Measurements from ENCODE around the gene KIF7. TPM values are rescaled to one million over a fixed set of nuclear protein-coding genes. Genes with fewer than 3 reads are reported as not detected.

The KIF7 gene
- total RNA-seq, 1 experiment from 2014 or later: 20.4 TPM

DNA sequence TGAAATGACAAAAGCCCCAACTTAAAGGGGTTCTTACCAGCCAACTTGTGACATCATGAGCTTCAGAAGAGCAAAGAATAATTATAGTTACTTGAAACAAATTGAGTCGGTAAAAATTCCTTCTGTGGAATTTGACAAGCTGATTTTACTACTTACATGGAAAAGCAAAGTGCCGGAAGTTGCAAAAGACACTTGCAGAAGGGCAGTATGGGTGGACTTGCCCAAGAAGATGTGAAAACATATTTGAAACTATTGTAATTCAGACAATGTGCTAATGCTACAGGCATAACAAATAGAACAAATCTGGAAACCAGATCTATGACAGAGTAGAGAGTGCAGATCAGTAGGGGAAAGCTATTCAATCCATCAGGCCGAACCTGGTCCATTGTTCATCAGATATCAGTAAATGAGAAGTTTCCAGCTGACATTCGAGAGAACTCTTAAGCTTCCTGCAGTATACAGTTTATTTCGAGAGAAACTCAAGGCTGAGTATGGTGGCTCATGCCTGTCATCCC, 2.5 kb upstream of the KIF7 start:
- POLR2A ChIA-PET: no interaction called here
- Mint-ChIP-seq H3K9me3 (peaks cover 4% of the 10 kb centered on the region), H3K4me3 (no peak overlapping the region), H3K27me3 (ENCODE audit: low read depth) (peaks cover 34% of the 10 kb centered on the region), H3K4me1 (peaks cover 10% of the 10 kb centered on the region), H3K36me3 (no peaks in the 10 kb centered on the region), H3K27ac (no peak overlapping the region)
- CTCF ChIA-PET: interaction anchor here (1.1 to 2.2 kb wide), 2 partner anchors 10 to 15 kb away, joined by 3 to 7 read pairs; no protein-coding TSS in a partner anchor
- no peak for DNase-seq (ENCODE audit: low spot score)
- TF ChIP-seq, protein P1, sequence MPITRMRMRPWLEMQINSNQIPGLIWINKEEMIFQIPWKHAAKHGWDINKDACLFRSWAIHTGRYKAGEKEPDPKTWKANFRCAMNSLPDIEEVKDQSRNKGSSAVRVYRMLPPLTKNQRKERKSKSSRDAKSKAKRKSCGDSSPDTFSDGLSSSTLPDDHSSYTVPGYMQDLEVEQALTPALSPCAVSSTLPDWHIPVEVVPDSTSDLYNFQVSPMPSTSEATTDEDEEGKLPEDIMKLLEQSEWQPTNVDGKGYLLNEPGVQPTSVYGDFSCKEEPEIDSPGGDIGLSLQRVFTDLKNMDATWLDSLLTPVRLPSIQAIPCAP (CRISPR knock-in tag; IDR thresholded peaks at IDR 0.05): no peak
- no peak for TF ChIP-seq NR2C2 (CRISPR knock-in tag; IDR thresholded peaks at IDR 0.05)
- TF ChIP-seq JAZF1 (CRISPR knock-in tag; IDR thresholded peaks at IDR 0.05): no peak
- no peak for TF ChIP-seq ZNF138 (CRISPR knock-in tag; conservative IDR thresholded peaks at IDR 0.05)
- ATAC-seq: no peak

DNA sequence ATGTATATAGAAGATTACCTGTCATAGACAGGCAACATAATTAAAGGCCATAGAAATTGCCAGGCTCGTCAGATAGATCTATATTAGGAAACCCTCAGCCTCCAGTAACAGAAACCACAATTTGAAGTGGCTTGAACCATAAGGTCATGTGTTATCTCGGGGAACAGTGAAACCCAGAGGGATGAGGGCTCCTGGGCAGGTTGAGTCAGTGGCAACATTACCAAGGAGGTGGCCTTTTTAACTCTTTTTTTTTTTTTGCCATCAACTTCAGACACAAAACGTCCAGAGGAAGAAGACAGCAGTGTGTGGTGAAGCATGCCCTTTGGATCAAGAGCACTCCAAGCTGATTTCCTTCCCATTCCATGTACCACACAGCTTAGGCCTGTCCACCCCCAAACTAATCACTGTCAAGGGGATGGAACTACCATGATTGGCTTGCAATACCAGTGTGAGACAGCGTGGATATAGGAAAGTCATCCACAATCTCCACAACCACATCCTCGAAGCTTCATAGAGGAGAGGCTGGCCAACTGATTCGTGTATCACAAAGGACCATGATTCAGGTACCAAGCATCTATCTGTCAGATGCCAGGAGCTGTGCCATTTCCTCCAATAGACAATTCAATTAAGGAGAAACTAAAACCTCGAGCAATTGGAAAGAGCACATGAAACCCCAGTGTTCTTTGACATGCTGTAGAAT, 999 bp upstream of the KIF7 start:
- ChIA-PET CTCF (interaction anchor here (0.6 to 1.3 kb wide), 3 partner anchors 10 to 105 kb away, joined by 3 to 5 read pairs (median 3); no protein-coding TSS in a partner anchor), POLR2A (no interaction called here)
- peaks cover 10% of the 10 kb centered on the region for H3K4me1 Mint-ChIP-seq
- H3K27me3 Mint-ChIP-seq (ENCODE audit: low read depth): peaks cover 34% of the 10 kb centered on the region
- no peak for TF ChIP-seq ZNF232 (CRISPR knock-in tag; IDR thresholded peaks at IDR 0.05)
- TF ChIP-seq CREB1 (CRISPR knock-in tag; IDR thresholded peaks at IDR 0.05): no peak
- TF ChIP-seq, protein P2, sequence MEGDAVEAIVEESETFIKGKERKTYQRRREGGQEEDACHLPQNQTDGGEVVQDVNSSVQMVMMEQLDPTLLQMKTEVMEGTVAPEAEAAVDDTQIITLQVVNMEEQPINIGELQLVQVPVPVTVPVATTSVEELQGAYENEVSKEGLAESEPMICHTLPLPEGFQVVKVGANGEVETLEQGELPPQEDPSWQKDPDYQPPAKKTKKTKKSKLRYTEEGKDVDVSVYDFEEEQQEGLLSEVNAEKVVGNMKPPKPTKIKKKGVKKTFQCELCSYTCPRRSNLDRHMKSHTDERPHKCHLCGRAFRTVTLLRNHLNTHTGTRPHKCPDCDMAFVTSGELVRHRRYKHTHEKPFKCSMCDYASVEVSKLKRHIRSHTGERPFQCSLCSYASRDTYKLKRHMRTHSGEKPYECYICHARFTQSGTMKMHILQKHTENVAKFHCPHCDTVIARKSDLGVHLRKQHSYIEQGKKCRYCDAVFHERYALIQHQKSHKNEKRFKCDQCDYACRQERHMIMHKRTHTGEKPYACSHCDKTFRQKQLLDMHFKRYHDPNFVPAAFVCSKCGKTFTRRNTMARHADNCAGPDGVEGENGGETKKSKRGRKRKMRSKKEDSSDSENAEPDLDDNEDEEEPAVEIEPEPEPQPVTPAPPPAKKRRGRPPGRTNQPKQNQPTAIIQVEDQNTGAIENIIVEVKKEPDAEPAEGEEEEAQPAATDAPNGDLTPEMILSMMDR (IDR thresholded peaks at IDR 0.05): no peak
- no peak for TF ChIP-seq ZBTB21 (CRISPR knock-in tag; IDR thresholded peaks at IDR 0.05; ENCODE audit: borderline replicate concordance)
- TF ChIP-seq, protein P3, sequence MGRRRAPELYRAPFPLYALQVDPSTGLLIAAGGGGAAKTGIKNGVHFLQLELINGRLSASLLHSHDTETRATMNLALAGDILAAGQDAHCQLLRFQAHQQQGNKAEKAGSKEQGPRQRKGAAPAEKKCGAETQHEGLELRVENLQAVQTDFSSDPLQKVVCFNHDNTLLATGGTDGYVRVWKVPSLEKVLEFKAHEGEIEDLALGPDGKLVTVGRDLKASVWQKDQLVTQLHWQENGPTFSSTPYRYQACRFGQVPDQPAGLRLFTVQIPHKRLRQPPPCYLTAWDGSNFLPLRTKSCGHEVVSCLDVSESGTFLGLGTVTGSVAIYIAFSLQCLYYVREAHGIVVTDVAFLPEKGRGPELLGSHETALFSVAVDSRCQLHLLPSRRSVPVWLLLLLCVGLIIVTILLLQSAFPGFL (CRISPR knock-in tag; IDR thresholded peaks at IDR 0.05; ENCODE audit: borderline replicate concordance): no peak
- no peak for TF ChIP-seq NFATC4 (CRISPR knock-in tag; IDR thresholded peaks at IDR 0.05)
- no peak for TF ChIP-seq GRHL2 (CRISPR knock-in tag; IDR thresholded peaks at IDR 0.05; ENCODE audit: insufficient replicate concordance, severe bottlenecking)
- no peak for TF ChIP-seq SMAD3 (CRISPR knock-in tag; IDR thresholded peaks at IDR 0.05; ENCODE audit: borderline replicate concordance)
- TF ChIP-seq TCF7 (CRISPR knock-in tag; IDR thresholded peaks at IDR 0.05; ENCODE audit: low read depth): no peak
- no peak for TF ChIP-seq TEAD1 (CRISPR knock-in tag; IDR thresholded peaks at IDR 0.05)
- TF ChIP-seq, protein P4, sequence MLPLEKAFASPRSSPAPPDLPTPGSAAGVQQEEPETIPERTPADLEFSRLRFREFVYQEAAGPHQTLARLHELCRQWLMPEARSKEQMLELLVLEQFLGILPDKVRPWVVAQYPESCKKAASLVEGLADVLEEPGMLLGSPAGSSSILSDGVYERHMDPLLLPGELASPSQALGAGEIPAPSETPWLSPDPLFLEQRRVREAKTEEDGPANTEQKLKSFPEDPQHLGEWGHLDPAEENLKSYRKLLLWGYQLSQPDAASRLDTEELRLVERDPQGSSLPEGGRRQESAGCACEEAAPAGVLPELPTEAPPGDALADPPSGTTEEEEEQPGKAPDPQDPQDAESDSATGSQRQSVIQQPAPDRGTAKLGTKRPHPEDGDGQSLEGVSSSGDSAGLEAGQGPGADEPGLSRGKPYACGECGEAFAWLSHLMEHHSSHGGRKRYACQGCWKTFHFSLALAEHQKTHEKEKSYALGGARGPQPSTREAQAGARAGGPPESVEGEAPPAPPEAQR (CRISPR knock-in tag; IDR thresholded peaks at IDR 0.05): no peak
- no peak for TF ChIP-seq ZNF317 (CRISPR knock-in tag; IDR thresholded peaks at IDR 0.05; ENCODE audit: borderline replicate concordance, low read depth)
- no peak for TF ChIP-seq JUN (CRISPR knock-in tag; IDR thresholded peaks at IDR 0.05)
- TF ChIP-seq KAT7 (CRISPR knock-in tag; IDR thresholded peaks at IDR 0.05; ENCODE audit: borderline replicate concordance): no peak
- DNase-seq (ENCODE audit: low spot score): no peak
- H3K4me3 Mint-ChIP-seq: peak overlapping the region; percentile 84
- peaks cover 4% of the 10 kb centered on the region for H3K9me3 Mint-ChIP-seq
- ATAC-seq: no peak
- peaks cover 7% of the 10 kb centered on the region; the same call in 1 of the 2 replicates for H3K36me3 Mint-ChIP-seq
- no peak overlapping the region for H3K27ac Mint-ChIP-seq

Measured in WTC11 (cell line).